HFFc6 (cell line): ENCODE data around the gene C7orf57. TPM values are rescaled to one million over a fixed set of nuclear protein-coding genes. Genes with fewer than 3 reads are reported as not detected.
A peak's percentile ranks its signal among the peaks of the same experiment; 100 is the strongest.
"Not testable (repeated sequence)": the region's sequence is repeated elsewhere in the genome, so short reads cannot be mapped to it uniquely, and the experiment has no call there.

Experiments used
- DNase-seq: peaks from one replicate; pipeline ENCODE4 v3.0.0-alpha.2; 2018
- H3K27ac Mint-ChIP-seq: 2 replicates; pipeline ENCODE4 v1.8.0; 2020; ENCODE audit warnings: mild to moderate bottlenecking, mixed read lengths
- H3K27me3 Mint-ChIP-seq: 2 replicates; pipeline ENCODE4 v1.8.0; 2021; ENCODE audit warnings: mild to moderate bottlenecking, moderate library complexity, mixed read lengths; ENCODE audit not compliant: insufficient read depth
- H3K36me3 Mint-ChIP-seq: 2 replicates; pipeline ENCODE4 v1.8.0; 2021; ENCODE audit warnings: low read depth, mixed read lengths
- H3K4me1 Mint-ChIP-seq: 2 replicates; pipeline ENCODE4 v1.8.0; 2020; ENCODE audit warnings: low read depth, mixed read lengths
- H3K4me3 Mint-ChIP-seq: 2 replicates; pipeline ENCODE4 v1.8.0; 2020; ENCODE audit warnings: mild to moderate bottlenecking, moderate library complexity, mixed read lengths
- H3K9me3 Mint-ChIP-seq: 2 replicates; pipeline ENCODE4 v1.8.0; 2020; ENCODE audit warnings: mild to moderate bottlenecking, mixed read lengths
- CTCF ChIP-seq: fragments of 200-600 bp; sonication (generic); IDR thresholded peaks from 2 replicates; pipeline ENCODE4 v1.5.0; 2021; ENCODE audit warnings: antibody characterized with exemption, mild to moderate bottlenecking
- long read RNA-seq: library from polyadenylated mRNA; unstranded; transcript quantifications from one replicate; pipeline ENCODE4 v2.0.0, GENCODE V29; 2019
- total RNA-seq, 6 experiments: library from RNA; stranded (reverse); fragmentation: NEBNext Ultra II Directional; extraction: Animal tissue kit (Norgen Biotek cat#: 25700); gene quantifications; 2 replicates in 1 of 6; 3 replicates in 5 of 6; pipeline ENCODE4 v1.2.3, GENCODE V29; 2021

Gene C7orf57
- under 1 TPM in 1 of 6 experiments, not detected in 5; 0.14 TPM for total RNA-seq
- long read RNA-seq, result 0 reads

GRCh38 chr7:48035301-48035966, at the start of gene C7orf57:
C7orf57 (plus strand) TSS chr7:48035543; CDS start chr7:48036309, 766 bp downstream.
- no peaks in the 10 kb centered on the region for H3K36me3 Mint-ChIP-seq
- peaks cover 16% of the 10 kb centered on the region for H3K27me3 Mint-ChIP-seq
- DNase-seq, result peak; percentile 86
- H3K9me3 Mint-ChIP-seq, result no peaks in the 10 kb centered on the region
- H3K4me1 Mint-ChIP-seq, result peaks cover 14% of the 10 kb centered on the region
- TF ChIP-seq CTCF, result peak; percentile 24; the same call in 1 of the 2 replicates
- peak within 1 kb of the TSS; percentile 91 for H3K27ac Mint-ChIP-seq
- peak within 1 kb of the TSS; percentile 90 for H3K4me3 Mint-ChIP-seq

DNA sequence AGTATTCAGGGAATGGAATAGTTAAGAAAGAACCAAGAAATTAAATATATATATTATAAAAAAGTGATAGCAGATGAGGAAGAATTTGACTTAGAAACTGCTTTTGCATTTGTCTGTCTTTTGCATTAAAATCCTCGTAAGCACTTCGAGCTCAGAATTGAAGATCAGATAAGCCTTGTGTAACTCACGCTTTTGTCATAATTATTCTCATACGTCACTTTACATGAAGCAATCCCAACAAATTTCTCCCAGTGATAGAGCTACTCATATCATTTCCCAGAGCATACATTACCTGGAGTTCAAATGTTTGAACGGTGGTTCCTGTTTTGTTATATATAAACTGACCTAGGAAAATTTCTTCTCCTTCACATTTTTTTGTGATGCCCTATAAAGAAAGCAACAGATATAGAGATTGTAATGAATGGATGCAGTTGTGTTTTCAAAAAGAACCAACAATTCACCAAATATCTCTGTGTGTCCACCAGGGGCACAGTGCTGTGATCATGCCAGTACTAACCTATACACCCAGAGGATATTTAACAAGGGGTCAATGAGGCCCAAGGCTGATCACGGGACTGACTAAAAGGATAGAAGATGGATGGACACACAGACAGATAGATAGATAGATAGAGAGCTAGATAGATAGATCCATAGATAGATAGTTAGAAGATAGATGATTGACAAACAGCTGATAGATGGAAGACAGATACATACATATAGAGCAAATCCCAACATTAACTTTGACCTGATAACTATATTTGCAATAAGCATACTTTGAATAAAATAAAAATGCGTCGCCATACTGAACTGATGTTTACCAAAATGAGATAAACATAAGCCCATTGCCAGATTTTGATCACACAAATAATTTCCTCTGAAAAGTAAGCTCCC, 46.6 kb upstream of the C7orf57 start:
- H3K4me1 Mint-ChIP-seq, result peaks cover 18% of the 10 kb centered on the region
- no peaks in the 10 kb centered on the region for H3K9me3 Mint-ChIP-seq
- TF ChIP-seq CTCF, result peak; percentile 74
- H3K36me3 Mint-ChIP-seq, result no peaks in the 10 kb centered on the region
- no peak overlapping the region for H3K4me3 Mint-ChIP-seq
- DNase-seq, result peak; percentile 4
- H3K27ac Mint-ChIP-seq, result no peak overlapping the region
- peaks cover 1% of the 10 kb centered on the region; the same call in 1 of the 2 replicates for H3K27me3 Mint-ChIP-seq

GRCh38 chr7:47989607-47990400, 45.5 kb upstream of the C7orf57 start:
- H3K36me3 Mint-ChIP-seq, H3K4me3 Mint-ChIP-seq, H3K9me3 Mint-ChIP-seq, DNase-seq, H3K27me3 Mint-ChIP-seq, H3K27ac Mint-ChIP-seq: not testable (repeated sequence)
- peaks cover 18% of the 10 kb centered on the region for H3K4me1 Mint-ChIP-seq

DNA sequence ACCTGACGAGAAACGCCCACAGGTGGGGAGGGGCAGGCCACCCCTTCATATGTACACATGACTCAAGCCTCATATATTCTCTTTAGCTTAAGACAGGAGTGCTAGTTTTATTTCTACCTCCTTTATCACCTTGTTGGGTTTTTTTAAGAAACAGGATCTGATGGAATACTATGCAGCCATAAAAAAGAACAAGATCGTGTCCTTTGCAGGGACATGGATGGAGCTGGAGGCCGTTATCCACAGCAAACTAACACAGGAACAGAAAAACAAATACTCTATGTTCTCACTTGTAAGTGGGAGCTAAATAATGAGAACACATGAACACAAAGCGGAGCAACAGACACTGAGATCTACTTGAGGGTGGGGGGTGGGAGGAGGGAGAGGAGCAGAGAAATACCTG, 44.8 kb upstream of the C7orf57 start:
- DNase-seq, result no peak

DNA sequence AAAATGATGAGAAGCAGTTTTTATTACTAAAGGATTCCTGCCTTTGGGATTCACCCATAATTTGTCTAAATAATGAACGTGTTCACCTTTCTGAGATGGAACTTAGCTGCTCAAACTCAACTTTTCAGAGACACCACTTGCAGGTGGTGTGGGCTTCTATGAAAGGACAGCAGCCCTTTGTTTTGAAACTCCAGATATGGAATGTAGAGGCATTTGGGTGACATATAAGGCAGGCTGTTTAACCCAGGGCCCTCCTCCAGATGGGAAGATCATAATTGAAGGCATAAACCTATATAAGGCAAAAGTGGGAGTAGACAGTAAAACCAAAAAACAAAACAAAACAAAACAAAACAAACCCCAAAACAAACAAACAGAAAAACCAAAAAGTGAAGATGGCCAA, 44.1 kb upstream of the C7orf57 start:
- TF ChIP-seq CTCF, result no peak
- Mint-ChIP-seq H3K4me1 (peaks cover 18% of the 10 kb centered on the region), H3K27me3 (peaks cover 1% of the 10 kb centered on the region; the same call in 1 of the 2 replicates), H3K27ac (peak overlapping the region; percentile 83; the same call in 1 of the 2 replicates), H3K9me3 (no peaks in the 10 kb centered on the region), H3K36me3 (peaks cover 4% of the 10 kb centered on the region; the same call in 1 of the 2 replicates), H3K4me3 (peak overlapping the region; percentile 91)
- no peak for DNase-seq

More for the DNA sequence above, 44.8 kb upstream of the C7orf57 start:
- peaks cover 1% of the 10 kb centered on the region; the same call in 1 of the 2 replicates for H3K27me3 Mint-ChIP-seq
- no peaks in the 10 kb centered on the region for H3K9me3 Mint-ChIP-seq
- H3K27ac Mint-ChIP-seq, result no peak overlapping the region
- no peak for TF ChIP-seq CTCF
- peaks cover 4% of the 10 kb centered on the region; the same call in 1 of the 2 replicates for H3K36me3 Mint-ChIP-seq
- H3K4me1 Mint-ChIP-seq, result peaks cover 18% of the 10 kb centered on the region
- H3K4me3 Mint-ChIP-seq, result no peak overlapping the region
